HG03039 (cell line): ENCODE data around the gene BMF.
"Not testable (repeated sequence)": the region's sequence is repeated elsewhere in the genome, so short reads cannot be mapped to it uniquely, and the experiment has no call there.

Experiments used
- ATAC-seq: cut with Tn5 transposase; IDR thresholded peaks from one replicate; pipeline ENCODE4 v1.9.1; 2021; ENCODE audit warnings: mild to moderate bottlenecking, moderate library complexity; ENCODE audit not compliant: unreplicated experiment

Gene BMF, protein sequence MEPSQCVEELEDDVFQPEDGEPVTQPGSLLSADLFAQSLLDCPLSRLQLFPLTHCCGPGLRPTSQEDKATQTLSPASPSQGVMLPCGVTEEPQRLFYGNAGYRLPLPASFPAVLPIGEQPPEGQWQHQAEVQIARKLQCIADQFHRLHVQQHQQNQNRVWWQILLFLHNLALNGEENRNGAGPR

DNA sequence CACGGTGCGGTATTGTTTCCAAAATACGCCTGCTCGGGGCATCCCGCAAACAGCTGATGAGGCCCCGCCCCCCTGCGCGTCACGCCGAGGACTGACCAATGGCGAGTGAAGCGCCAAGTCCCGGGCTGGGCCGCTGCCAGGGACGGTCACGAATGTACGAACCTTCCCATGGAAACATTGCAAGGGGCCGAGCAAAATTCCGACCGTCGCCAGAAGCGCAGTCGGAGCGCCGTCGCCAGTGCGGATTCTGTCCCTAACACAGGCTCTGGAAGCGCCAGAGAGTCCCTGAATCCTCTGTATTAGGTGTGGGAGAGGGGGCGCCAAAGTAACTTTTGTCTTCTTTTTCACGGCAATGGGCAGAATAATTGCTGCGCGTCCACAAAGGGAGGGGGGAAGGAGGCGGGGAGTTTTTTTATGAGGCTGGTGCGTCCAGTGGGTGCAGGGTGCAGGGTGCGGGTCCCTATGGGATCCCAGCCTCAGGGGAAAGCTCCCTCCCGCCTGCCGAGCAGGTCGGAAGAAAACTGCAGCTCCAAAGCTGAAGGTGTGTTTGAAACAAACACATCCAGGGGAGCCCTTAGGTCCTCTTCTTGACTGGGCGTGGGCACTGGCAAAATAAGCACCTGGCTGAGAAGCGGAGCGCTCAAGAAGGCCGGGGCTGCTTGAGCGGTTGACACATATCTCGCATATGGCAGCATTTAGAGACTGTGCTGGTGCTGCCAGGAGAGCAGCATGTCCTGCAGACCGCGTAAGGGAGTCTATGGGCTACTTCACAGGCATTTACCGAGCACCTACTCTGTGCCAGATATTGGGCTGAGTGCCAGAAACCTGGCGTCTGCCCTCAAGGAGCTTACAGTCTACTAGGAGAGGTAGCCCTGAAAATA lies at the start of gene BMF:
Gene BMF (minus strand): TSS at position 25 of the 881 bp plus-strand sequence. CDS start 2,793 bp downstream, outside the sequence.
- peak; percentile 44 for ATAC-seq

DNA sequence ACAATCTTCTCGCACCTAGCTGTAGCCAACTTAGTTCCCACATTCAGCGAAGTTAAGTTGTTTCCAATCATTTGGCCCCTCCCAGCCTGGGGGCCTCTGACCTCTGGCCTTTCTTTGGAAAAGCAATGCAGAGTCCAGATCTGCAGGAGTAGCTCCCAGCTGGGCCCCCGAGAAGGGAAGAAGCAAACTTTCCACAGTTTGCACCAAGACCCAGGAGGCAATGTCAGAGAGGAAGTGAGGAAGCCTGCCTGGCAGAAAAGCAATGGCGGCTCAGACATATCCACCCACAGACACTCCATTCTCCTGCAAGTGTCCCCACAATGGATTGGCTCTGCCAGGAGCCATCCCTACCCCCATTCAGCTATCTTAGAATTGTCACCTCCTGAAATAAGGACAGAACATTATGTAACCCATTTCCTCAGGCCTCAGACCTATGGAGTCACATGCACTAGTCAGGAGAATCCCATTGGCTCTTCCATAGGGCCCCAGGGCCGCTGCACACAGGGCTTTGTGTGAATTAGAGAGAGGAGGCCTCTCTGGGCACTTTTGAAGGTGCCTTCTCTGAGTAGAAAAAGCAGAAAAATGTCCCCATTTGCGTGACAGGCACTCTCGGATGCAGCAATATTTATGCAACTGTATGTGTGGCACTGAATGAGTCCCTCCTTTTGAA lies 49.2 kb upstream of the BMF start:
- no peak for ATAC-seq

DNA sequence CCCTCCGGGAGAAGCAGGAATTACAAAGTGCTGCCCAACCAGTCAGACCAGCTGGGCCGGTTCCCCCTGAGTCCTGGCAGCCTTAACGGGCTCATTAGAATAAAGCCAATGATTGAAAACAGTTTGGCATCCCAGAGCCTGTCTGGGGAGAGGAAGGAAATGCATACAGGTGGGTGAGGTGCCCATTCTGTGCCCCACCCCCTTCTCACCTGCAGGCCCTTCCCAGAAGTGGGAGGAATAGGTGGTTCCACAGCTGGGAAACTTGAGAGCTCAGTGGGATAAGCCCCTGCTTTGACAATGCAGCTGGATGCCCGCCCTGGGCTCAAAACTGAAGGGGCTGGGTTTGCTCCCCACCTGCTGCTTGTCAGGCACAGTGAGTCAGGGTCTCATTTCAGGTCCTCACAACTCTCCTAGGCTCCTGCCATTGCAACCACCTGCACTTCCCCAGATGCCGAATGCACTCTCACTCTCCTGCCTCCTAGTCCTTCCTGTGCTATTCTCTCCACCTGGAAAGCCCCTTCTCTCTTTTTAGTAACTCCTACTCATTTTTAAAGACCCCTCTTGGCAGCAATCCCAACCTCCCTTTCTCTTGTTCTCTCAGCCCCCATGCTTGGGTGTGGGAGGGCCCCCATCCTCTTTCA lies 46.7 kb upstream of the BMF start:
- no peak for ATAC-seq

DNA sequence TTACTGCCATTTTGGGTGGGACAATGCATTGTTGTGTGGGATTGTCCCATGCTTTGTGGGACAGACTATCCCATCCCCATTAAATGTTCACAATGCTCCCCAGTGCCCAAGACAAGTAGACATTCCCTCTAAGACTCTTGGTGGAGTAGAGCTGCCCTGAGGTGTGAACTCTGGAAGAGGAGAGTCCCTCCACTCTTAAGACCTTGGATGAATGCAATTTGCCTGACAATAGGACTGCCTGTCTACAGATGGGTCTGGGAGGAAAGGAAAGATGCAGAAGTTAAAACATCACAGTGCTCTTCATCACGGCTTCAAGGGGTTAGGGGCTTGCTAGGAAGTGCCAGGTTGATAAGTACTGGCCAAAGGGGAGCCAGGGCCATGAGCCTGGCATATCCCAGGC lies 46.1 kb upstream of the BMF start:
- not testable (repeated sequence) for ATAC-seq

DNA sequence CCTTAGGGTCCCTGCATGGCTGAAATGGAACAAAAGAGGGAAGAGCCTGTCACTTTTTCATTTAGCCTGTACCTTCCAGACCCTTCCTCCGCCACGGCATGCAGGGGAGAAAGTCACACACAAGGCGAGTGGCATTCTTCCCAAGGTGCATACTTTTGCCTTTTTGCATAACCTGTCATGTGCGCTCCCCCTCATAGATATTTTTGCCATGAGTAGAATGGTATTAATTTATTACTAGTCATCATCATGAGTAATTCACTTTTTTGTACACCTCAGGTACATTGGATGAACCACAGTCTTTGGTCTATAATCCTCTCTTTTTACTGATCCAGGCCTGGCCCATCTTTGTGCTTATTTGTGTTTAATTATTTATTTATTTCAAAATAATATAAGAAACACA lies 43.3 kb upstream of the BMF start:
- ATAC-seq, result no peak

DNA sequence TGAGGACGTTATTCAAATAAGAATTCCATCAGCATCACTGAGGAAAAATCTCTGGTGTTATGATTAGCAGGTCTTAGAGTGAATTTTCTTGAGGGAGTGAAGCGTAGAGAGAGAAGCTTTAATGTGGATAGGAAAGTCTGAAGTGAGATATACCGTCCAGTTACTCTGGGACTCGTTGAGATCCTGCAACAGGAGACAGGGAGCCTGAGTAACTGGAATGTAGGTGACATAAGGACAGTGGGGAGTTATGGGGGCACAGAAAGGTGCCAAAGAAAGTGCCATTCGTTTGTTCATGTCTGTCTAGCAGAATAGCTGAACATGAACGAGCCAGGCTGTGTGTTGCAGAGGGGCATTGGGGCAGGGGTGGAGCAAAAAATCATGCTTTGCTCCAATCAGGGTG lies 42.8 kb upstream of the BMF start:
- no peak for ATAC-seq

DNA sequence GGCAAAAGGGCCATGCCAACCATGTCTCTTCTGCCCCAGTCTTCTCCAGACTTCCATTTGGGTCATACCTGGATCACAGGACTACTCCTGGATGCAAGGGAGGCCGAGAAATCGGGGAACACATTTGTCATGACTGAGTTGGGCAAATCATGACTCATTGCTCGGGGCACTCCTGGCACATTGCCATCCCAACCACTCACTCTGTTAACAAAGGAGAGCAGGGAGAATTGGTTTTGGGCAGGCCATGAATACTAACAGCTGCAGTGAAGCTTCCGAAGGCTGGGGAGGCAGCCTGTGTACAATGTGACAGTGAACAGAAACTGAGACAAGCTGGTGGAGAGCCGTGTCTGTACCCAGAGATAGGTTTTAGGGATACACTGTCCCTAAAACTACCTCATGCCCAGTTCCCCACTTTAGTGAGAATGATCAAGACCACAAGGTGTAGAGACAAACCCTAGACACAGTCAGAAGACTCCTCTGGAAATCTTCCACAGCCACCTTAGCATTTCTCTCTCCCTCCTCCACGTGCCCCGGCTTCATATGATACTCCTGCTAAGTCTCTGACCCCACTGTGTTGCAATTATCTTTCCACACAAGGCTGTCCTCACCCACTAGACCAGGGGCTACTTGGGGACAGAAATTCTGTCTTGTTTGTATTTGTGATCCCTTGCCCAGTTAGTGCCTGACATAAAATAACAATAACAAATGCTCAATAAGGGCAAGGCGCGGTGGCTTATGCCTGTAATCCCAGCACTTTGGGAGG lies 41.7 kb upstream of the BMF start:
- no peak for ATAC-seq

DNA sequence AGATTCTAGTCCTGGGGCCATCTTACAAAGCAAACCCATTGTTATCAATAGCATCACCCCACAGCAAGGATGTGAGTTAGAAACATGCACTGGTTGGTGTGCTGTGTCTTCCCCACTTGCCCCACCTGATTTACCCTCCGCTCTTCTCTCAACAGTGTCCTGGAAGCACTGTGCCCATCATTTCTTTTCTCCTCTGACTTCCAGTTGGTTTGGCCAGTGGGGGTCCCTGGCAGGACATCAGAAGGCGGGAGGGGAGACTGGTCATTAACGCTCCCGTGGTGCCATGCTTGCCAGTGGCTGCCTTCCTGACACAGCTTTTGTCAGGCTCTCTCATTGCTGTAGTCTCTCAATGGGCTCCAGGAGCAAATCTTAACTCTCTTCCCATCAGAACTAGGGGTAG lies 40.7 kb upstream of the BMF start:
- no peak for ATAC-seq

DNA sequence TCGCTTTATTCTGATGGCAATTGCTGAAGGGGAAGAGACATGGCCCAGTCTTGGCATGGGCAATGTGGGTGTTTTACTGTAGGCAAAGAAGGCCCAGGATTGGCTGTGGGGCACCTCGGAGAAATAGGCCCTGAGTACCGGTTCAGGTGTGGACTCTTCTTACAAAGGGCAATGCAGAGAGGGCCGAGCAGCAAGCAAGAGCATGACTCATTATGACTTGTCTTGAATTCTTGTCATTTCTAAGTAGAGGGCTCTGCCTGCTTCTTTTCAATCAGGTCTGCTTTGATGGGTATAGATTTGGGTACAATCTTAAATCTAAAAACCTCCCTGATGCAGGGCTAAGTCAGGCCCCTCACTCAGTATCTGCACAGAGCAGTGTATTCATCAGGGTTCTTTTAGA lies 37.4 kb upstream of the BMF start:
- no peak for ATAC-seq

DNA sequence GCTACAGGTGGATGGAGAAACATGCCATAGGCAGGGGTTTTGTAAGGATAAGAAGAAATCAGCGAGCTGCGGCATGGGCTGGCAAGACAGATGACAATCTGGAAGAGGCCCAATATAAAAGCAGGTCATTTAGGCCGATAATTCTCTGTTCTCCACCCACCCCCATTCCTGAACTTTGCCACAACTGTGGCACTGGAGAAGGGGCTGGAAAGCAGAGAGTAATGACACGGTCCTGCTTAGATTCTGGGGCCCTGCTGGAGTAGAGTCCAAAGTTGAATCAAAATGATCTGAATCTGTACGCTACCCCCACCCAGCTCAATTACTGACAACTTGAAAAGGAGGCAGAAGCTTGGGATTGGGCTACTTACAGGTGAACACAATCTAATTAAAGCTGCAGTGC lies 33.7 kb upstream of the BMF start:
- no peak for ATAC-seq

DNA sequence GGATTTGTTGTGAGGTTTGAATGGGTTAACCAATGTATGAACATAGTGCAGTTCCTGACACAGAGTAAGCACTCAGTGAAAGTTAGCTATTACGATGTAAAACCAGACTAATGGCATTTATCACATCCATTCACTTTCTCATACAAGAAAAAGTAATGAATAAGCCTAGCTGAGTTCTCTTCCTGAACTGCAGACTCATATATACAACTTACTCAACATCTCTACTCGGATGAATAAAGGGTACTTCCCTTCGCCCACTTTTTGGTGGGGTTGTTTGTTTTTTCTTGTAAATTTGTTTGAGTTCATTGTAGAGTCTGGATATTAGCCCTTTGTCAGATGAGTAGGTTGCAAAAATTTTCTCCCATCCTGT lies 29.5 kb upstream of the BMF start:
- not testable (repeated sequence) for ATAC-seq

DNA sequence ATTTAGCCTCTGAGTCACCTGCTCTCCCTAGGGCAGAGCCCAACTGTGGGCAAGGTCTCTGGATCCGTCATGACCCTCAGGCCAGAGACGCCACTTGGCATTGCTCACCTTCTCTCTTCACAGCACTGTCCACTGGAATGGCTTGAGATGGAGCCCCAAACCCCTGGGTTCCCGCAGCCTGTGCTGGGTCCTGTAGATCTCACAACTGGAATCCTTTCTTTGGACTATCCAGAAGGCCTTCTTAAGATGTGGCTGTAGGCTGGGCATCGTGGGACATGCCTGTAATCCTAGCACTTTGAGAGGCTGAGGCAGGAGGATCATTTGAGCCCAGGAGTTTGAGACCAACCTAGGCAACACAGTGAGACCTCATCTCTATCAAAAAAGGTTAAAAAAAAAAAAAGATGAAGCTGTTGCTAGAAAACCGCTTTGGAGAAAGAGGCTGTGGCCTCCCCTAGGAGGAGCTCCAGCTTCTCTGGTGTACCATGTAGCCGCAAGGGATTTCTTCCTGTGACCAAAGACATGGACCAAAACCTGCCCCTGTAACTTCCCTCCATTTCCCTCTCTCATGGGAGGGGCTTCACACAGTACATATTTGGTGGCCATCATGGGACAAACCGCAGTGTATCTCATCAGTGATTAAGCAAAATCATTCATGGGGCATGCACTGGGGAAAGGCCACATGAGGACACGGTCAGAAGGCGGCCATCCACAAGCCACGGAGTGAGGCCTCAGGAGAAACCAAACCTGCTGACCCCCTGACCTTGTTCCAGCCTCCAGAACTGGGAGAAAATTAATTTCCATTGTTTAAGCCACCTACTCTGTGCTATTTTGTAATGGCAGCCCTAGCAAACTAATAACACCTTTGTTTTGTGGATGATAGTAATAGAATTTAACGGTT lies 28.9 kb upstream of the BMF start:
- no peak for ATAC-seq

DNA sequence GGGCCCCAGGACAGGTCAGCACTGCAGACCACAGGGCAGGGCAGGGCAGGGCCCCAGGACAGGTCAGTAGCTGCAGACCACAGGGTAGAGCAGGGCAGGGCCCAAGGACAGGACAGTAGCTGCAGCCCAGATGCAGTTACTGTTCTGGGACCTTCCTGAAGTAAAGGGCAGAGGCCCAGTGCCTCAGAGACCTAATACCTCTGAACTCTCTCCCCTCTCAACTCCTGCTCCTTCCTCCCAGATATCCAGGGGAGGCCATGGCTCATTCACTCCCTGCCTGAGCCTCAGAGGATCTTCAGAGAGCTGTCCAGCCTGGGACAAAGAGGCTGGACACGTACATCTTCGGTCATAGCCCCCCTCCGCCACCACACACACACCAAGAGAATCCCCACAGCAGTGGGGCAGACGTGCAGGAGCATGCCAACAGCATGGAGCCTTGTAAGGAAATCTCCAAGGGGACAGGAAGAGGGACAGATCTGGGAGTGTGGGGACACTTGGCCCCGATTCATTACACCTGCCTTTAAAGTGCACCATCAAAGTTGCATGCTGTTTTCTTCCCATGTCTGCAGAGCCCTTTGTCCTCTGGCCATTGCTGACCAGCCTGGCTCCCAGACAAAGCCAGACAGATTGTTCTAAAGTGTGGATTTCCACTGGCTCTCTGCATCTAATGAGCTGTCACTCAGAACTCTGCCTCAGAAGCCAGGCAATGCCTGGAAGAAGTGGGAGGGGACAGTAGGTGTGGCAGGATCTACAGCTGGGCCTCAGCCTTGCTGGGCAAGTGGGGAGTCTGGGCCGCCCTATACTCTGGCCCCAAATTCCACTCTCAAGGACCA lies 28.0 kb upstream of the BMF start:
- ATAC-seq, result no peak

DNA sequence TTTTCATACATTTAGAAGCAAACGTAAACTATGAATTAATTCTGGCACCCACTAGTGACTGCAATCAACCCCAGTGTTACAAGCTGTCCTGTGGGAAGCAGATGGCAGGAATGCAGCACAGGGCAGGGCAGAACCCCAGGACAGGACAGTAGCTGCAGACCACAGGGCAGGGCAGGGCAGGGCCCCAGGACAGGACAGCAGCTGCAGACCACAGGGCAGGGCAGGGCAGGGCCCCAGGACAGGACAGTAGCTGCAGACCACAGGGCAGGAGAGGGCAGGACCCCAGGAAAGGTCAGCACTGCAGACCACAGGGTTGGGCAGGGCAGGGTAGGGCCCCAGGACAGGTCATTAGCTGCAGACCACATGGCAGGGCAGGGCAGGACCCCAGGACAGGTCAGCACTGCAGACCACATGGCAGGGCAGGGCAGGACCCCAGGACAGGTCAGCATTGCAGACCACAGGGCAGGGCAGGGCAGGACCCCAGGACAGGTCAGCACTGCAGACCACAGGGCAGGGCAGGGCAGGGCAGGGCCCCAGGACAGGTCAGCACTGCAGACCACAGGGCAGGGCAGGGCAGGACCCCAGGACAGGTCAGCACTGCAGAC lies 27.3 kb upstream of the BMF start:
- ATAC-seq, result not testable (repeated sequence)

DNA sequence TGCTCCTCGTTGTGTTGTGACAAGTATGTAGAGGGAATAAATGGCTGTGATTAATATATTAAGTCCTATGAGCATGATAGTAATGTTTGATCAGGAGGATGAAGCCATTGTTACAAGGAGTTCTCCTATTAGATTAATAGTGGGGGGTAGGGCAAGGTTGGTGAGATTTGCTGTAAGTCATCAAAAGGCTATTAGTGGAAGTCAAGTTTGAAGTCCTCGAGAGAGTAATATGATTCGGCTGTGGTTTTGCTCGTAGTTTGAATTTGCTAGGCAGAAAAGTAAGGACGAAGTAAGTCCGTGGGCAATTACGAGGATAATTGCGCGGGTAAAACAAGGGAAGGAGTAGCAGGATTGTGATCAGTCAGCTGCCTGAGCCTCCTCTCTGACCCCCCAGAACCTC lies 26.2 kb upstream of the BMF start:
- ATAC-seq, result no peak

DNA sequence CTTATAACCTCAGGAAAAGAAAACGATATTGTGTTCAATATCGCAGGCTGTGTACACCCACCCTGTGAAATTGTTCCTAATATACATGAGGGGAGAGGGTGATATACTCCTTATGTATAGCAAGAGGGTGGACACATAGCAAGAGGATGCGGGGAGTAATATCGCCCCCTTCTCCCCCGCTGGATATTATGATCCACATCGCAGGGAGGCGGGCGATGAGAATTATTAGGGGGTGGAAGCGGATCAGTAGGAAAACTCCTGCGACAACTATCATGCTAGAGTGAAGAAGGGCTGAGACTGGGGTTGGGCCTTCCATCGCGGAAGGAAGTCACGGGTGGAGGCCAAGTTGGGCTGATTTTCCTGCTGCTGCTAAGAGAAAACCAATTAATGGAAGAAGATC lies 24.9 kb upstream of the BMF start:
- ATAC-seq, result no peak

DNA sequence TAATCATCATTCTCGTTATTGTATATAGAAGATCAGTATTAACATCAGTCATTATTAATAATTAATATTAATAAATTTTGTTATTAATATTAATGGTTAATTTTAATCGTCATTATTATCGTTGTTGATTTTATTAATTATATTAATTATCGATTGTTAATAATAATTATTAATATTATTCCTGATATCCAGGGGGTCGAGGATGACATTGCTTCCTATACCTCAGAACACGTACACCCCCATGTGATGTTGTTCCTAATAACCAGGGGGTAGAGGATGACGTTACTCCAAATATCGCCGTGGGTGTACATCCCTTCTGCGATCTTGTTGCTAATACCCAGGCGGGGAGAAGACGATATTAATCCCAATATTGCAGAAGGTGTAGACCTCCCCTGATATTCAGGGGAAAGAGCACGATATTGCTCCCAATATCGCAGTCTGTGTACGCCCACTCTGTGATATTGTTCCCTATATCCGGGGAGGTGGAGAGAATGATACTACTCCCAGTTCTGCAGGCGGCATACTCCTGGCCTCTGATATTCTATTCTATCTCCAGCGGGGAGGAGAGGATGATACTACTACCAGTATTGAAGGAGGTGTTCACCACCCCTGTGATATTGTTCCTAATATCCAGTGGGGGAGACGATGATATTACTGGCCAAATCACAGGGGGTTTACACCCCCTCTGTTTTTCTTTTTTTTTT lies 22.3 kb upstream of the BMF start:
- no peak for ATAC-seq

DNA sequence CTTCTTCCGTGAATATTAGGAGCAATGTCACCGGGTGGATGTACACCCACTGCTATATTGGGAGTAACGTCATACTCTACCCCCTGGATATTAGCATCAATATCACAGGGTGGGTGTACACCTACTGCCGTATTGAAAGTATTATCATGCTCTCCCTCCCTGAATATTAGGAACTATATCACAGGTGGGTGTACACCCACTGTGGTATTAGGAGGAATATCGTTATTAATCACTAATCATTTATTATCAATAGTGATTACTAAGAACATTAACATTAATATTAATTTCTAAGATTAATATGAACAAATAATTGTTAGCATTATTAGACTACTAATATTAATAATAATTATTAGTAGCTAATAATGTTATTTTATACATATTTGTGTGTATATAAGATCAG lies 21.4 kb upstream of the BMF start:
- ATAC-seq, result no peak
